Uterus (tissue), 2 donors: ENCODE measurements around the gene ITIH1.

ENCODE experiments used
- CTCF ChIP-seq, 4 experiments: fragments of 200-600 bp in 2 of 4; fragments of 450-650 bp in 2 of 4; sonication (generic) in 2 of 4; IDR thresholded peaks; one replicate each; pipeline ENCODE4 v1.5.1; 2016 to 2019; ENCODE audit warnings: antibody characterized with exemption in 4 of 4, mild to moderate bottlenecking in 2 of 4, moderate library complexity in 1 of 4
- POLR2A ChIP-seq, 2 donors: fragments of 450-650 bp; IDR thresholded peaks; one replicate each; pipeline ENCODE4 v1.6.1; 2016; ENCODE audit warnings: antibody characterized with exemption in 2 of 2, mild to moderate bottlenecking in 1 of 2, moderate library complexity in 1 of 2

- TF ChIP-seq CTCF (IDR thresholded peaks at IDR 0.05) (no peak), POLR2A (IDR thresholded peaks at IDR 0.05) (no peak)
Measured at GRCh38 chr3:52783211-52783555, 5.8 kb downstream of the ITIH1 start.
